Putamen (tissue), 1 donor: ENCODE results near the gene CRYBG1.
"Not testable (repeated sequence)": the region's sequence is repeated elsewhere in the genome, so short reads cannot be mapped to it uniquely, and the experiment has no call there.

Experiments
- DNase-seq: peaks from one replicate; pipeline ENCODE4 v3.0.0-alpha.2; 2016; ENCODE audit warnings: low spot score

CRYBG1 gene

GRCh38 chr6:106372838-106373501 lies 12.5 kb downstream of the CRYBG1 start:
- no peak for DNase-seq

- no peak for DNase-seq
Measured at GRCh38 chr6:106373502-106374239, 13.2 kb downstream of the CRYBG1 start.

- no peak for DNase-seq
Measured at GRCh38 chr6:106377061-106377540, 16.6 kb downstream of the CRYBG1 start.

- no peak for DNase-seq
Measured at GRCh38 chr6:106379951-106380350, 19.4 kb downstream of the CRYBG1 start.

GRCh38 chr6:106380407-106380806 lies 19.9 kb downstream of the CRYBG1 start:
- no peak for DNase-seq

GRCh38 chr6:106381223-106381622 lies 20.7 kb downstream of the CRYBG1 start:
- DNase-seq, result no peak

GRCh38 chr6:106381881-106382280 lies 21.4 kb downstream of the CRYBG1 start:
- no peak for DNase-seq

- DNase-seq, result no peak
Measured at GRCh38 chr6:106383573-106383972, 23.1 kb downstream of the CRYBG1 start.

GRCh38 chr6:106385530-106385929 lies 25.0 kb downstream of the CRYBG1 start:
- DNase-seq, result no peak

GRCh38 chr6:106387875-106388274 lies 27.4 kb downstream of the CRYBG1 start:
- DNase-seq, result no peak

GRCh38 chr6:106390088-106390487 lies 29.6 kb downstream of the CRYBG1 start:
- DNase-seq, result no peak

- no peak for DNase-seq
Measured at GRCh38 chr6:106396426-106397220, 36.1 kb downstream of the CRYBG1 start.

GRCh38 chr6:106397431-106397830 lies 36.9 kb downstream of the CRYBG1 start:
- DNase-seq, result no peak

GRCh38 chr6:106398621-106399020 lies 38.1 kb downstream of the CRYBG1 start:
- no peak for DNase-seq

- not testable (repeated sequence) for DNase-seq
Measured at GRCh38 chr6:106405044-106405443, 44.5 kb downstream of the CRYBG1 start.

- DNase-seq, result no peak
Measured at GRCh38 chr6:106411056-106411455, 50.5 kb downstream of the CRYBG1 start.

GRCh38 chr6:106411643-106412200 lies 51.2 kb downstream of the CRYBG1 start:
- DNase-seq, result no peak

GRCh38 chr6:106413016-106413415 lies 52.5 kb downstream of the CRYBG1 start:
- no peak for DNase-seq

- DNase-seq, result no peak
Measured at GRCh38 chr6:106413722-106414121, 53.2 kb downstream of the CRYBG1 start.

- no peak for DNase-seq
Measured at GRCh38 chr6:106415921-106416320, 55.4 kb downstream of the CRYBG1 start.

- DNase-seq, result no peak
Measured at GRCh38 chr6:106417572-106418147, 57.1 kb downstream of the CRYBG1 start.
